Activated CD8-positive, alpha-beta memory T cell treated with anti-CD3 and anti-CD28 coated beads for 1 hour (primary cell): ENCODE results near the gene KDELR1.
"Not testable (repeated sequence)": the region's sequence is repeated elsewhere in the genome, so short reads cannot be mapped to it uniquely, and the experiment has no call there.

Source experiments
- DNase-seq, 2 donors: peaks; one replicate each; pipeline ENCODE4 v3.0.0-alpha.2; 2020; ENCODE audit warnings: low read depth in 1 of 2; ENCODE audit errors: extremely low read depth in 1 of 2

The KDELR1 gene

DNA sequence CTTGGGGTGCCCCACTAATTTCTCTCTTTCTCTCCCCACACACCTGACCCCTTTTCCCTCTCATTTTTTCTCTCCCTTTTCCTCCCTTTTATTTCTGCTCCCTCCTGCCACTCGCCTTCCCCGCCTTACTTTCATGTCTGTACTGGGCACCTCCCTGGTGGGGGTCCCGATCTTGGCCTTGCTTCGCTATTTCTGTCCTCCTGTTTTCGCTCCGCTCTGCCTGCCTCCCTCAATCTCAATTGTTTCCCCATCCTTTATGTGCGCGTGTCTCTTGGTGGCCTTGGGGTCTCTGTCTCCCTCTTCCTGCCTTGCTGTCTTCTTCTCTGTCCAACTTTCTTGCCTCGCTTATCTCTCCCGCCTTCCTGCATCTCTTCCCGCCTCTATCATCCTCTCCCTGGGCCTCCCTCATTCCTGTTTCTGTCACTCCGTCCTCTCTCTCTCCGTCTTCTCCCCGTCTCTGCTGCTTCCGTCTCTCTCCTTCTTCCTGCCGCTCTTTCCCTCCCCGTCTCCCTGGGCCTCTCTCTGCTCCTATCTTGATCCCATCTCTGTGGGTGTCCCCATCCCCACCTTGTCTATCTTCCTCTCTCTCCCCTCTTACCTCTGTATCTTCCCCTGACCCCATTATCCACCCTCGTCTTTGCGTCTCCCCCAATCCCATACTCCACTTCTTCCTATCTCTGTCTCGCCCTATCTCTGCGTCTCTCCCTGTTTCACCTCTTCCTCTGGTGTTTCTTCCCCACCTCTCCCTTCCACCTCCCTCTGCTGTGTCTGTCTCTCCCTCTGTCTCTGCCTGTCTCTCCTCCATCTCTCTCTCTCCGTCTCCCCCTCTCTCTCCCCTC, 6.1 kb upstream of the KDELR1 start:
- no peak for DNase-seq

DNA sequence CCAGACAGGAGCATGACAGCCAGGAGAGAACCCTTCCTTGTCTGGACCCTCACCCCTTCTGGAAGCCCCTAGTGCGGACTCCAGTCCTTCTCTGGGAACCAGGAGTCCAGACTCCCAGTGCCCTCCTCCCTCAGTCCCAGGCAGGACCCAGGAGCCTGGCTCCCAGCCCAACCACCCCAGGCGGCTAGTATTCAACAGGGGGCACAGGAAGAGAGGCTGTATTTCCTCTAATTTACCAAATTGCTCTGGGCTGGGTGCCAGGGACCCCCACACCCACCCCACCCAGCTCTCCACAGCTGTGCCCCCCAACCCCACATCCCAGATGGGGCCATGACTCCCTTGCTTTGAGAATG, 5.4 kb upstream of the KDELR1 start:
- no peak for DNase-seq

DNA sequence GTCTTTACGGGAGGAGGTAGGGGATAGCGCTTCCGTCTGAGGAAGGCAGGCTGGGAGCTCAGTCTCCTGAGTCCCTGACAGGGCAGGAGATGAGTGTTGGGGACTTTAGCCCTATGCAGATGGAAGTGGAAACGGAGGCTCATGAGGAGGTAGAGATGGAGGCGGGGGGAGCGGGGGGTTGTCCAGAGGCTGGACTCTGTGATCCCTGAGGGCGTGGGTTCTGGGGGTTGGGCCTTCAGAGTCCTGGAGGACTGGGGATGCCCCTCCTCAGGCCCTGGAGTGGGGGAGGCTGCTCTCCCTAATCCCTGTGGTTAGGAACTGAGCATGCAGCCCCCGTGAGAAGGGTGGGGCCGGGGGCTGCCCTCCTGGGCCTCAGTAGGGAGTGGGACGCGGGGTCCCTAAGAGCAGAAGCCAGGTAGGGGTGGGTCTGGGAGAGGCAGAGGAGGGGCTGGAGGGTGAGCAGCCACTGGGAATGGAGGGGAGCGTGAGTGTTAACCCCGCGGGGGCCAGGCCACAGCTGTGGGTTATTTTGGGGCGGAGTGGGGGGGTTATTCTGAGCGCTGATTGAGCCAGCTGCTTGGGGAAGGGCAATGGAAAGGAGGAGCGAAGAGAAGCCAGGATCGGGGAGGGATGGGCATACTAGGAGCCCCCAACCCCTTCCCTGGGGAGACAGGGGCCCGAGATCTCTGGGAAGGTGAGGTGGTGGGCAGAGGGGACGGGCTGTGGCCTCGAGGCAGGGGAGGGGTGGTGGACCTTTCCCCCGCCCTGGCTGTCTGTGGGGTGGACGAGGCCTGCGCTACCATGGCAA, 4.9 kb upstream of the KDELR1 start:
- DNase-seq, result no peak

DNA sequence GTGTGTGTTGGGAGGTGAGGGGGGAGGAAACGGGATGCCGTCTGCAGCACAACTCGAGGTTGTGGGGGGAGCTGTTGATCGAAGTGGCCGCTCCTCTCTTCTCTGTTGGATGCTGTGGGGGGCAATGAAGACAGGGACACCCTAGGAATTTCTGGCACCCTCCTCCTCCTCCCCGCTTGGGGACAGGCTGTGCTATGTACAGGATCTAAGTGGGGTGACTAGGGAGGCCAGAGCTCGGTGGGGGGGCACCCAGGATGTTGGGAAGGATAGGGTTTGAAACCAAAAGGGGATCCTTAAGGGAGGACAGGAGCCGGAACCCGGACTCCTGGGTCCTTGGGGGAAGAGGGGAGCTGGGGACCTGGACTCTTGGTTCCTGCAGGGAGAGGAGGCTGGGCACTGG, 4.1 kb upstream of the KDELR1 start:
- no peak for DNase-seq

DNA sequence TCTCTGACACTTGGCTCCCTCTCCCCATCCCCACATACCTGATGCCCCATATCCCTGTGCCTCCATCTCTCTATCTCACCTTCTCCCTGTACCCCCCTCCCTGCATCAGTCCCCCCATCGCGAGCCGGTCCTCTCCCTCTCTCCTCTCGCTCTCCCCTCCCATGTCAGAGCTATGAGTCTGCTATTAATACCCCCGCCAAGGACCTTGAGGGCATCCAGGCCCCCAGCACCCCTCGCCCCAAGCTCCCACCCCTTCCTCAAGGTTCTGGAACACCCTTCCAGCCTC, 3.8 kb upstream of the KDELR1 start:
- DNase-seq, result no peak

DNA sequence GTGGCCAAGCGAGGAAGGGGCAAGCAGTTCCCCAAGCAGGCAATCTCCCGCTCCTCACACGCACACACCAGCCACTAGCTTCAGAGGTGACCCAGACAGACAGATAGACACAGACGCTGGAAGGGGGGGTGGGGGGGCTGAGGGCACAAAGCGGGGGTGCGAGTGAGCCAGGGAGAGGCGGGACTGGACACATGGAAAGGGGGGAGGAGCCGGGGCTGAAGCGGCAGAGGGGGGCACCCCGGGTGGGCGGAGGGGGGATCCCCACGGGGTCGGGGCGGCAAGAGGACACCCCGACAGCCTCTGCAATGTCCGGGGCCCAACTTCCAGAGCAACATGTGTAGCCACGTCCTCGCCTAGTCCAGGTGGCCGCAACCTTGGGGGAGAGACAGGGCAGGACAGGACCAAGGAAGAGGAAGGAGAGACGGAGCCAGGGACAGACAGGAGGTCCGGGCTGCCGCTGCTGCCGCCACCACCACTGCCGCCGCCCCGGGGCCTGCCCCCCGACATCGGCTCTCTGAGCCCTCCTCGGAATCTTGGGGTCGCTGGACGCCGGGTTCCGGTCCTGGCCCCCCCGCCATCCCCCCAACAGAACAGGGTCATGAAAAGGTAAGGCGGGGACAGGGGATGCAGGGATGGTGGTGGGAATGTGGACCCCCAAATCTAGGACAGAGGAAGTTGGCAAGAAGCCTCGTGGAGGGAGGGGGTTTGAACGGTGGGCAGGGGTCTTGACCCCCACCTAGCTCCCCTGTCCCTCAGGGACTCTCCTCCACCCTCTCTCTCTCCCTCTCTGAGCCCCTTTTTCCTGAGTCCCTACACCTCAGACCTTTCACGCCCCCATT, 3.2 kb upstream of the KDELR1 start:
- DNase-seq, result no peak

DNA sequence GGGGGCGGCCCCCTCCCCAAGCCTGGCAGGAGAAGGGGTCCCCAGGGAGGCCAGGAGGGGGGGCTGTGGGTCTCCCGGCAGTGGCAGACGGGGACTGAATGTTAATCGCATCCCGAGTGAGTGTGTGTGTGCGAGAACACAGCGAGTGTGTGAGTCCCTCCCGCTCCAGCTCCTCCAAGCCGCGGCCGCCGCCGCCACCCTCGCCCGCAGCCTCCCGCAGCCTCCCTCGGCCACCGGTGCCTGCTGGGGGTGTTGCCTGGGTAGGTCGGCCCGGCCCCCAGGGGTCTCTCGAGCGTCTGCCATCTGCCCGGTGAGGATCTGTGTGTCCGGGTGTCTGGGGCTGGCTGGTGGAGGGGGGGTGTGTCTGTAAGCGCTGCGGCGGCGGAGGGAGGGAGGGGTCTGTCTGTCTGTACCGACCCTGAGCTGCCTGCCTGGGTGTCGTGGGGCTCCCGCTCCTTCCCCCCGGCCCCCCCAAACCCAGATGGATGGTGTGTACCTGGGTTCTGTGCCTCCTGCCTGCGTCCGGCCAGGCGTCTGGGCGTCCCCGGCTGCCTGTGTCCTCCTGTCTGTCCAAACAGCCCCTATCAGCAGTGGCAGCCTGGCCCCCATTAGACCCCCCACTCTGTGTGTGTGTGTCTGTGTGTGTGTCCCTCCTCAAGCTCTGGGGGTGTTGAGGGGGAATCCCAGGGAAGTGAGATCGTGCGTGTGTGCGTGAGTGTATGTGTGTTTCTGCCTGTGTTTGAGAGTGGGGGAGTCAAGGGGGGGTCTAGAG, 2.4 kb upstream of the KDELR1 start, which contains the start of gene GRIN2D:
Gene GRIN2D (plus strand): TSS at position 110 of the 772 bp plus-strand sequence. CDS start 4,725 bp downstream, outside the sequence.
- no peak for DNase-seq

DNA sequence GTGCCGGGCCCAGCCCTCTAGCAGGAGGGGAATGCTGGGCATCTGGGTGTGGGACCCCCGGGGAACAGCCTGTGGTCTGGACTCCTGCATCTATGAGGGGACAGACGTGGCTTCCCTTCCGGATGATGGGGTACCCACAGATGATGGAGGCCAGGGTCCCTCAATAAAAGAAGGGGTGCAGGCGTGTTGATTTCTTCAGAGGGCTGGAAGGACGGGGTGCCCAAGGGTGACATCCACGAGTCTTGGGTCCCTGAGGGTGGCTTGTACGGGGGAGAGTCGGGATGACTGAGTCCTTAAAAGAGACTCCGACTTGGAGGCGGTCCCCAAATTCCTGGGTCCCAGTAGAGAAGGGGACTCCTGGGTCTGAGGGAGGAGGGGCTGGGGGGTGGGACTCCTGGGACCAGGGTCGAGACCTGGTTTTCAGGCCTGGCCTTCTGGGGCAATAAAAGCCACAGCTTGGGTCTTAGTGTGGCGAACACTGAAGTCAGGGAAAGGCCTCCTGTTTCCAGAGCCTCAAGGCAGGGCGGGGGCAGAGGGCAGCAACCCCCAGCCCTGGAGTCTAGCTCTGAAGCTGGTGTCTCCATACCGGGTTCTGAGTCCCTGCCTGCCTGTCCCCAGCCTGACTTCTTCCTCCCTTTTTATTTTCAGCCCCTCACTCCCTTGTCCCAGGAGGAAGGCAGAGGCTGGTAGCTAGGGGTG, 1.7 kb upstream of the KDELR1 start:
- DNase-seq, result no peak

DNA sequence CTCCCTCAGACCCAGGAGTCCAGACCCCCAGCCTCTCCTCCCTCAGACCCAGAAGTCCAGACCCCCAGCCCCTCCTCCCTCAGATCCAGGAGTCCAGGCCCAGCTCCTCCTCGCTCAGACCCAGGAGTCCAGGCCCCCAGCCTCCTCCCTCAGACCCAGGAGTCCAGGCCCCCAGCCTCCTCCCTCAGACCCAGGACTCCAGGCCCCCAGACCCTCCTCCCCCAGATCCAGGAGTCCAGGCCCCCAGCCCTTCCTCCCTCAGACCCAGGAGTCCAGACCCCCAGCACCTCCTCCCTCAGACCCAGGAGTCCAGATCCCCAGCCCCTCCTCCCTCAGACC, 624 bp upstream of the KDELR1 start:
- DNase-seq, result not testable (repeated sequence)

DNA sequence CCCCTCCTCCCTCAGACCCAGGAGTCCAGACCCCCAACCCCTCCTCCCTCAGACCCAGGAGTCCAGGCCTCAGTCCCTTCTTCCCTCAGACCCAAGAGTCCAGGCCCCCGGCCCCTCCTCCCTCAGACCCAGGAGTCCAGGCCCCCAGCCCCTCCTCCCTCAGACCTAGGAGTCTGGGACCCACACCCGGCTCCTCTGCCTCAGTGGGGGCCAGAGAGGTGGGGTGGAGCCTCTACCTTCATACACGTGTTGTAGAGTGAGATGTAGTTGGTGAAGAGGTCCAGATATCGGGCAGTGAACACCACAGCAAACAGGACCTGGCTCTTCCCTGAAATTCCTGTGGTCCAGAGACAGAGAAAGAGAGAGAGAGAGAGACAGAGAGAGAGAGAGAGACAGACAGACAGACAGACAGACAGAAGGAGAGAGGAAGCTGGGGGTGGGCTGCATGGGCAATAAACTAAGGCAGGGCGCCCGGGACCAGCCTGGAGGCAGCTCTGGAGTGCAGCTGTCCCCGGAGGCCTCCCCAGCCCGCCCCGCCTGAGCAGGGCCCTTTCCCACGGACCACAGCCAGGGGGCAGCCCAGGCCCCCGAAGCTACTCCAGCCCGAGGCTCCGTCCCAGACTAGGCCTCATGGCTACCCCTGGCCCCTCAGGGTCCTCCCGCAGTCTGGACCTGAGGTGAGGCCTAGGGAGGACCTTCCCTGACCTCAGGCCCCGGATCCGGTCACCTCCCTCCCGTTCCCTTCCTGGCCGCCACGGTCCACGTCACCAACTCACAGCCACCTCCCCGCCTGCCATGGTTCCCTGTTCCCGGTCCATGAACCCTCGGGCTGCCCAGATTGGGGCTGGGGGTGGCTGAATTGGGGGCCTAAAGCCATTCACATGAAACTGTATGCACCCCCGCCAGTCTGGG, 907 bp downstream of the KDELR1 start:
- DNase-seq, result peak in 1 of 2 donors; percentile 54

DNA sequence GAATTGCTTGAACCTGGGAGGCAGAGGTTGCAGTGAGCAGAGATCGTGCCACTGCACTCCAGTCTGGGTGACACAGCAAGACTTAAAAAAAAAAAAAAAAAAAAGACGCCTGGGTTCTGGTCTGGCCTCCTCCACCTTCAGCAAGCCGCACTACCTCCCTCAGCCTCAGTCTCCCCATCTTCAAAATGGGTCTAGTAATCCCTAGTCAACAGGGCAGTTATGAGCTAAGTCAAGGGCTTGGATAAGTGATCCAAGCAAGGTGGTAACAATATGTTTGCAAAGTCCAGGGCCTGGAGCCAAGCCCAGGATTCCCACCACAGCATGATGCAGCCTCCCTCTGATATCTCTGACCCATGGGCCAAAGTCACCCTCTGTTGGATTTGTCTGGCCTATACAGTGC, 4.4 kb downstream of the KDELR1 start:
- DNase-seq, result no peak

DNA sequence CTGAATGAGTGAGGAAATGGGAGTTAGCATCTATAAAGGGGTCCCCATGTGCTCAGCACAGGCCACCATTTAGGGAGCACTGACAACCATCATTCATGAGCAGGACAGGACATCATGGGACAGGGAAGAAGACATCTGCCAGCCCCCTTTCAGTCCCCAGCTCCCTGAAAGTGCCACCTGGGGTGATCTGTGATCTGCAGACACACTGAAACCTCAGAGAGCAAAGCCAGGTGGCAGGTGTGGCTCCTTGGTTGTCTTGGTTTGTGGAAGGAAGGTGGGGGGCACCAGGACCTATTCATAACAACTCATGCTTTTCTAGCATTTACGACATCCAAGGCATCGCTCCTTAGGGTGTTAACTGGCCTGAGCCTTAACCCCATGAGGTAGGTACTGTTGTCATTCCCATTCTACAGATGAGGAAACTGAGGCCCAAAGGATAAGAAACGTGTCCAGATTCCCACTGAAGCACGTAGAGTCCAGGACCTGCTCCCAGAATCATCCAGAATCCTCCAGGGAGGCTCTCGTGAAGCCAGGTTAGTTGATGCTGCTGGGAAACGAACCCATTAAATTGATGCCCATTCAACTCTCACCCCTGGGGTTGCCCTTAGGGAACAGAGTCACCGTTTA, 5.8 kb downstream of the KDELR1 start:
- no peak for DNase-seq

DNA sequence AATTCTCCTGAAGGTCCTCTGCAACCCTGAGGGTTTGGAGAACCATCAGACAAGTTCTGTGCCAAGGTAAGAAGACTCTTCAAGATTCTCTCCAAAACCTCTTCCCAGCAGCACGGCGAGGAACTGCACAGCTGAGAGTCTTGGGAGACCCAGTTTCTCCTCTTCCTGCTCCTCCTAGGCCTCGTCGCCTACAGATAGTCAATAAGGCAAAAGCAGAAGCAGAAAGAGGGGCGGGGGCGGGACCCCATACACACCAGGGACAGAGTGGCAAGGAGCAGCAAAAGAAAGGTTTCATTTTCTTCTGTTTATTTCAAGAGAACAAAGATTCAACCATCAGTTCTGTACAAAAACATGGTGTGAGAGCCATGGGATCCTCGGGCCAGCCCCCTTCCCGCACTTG, 9.1 kb downstream of the KDELR1 start:
- DNase-seq, result no peak

DNA sequence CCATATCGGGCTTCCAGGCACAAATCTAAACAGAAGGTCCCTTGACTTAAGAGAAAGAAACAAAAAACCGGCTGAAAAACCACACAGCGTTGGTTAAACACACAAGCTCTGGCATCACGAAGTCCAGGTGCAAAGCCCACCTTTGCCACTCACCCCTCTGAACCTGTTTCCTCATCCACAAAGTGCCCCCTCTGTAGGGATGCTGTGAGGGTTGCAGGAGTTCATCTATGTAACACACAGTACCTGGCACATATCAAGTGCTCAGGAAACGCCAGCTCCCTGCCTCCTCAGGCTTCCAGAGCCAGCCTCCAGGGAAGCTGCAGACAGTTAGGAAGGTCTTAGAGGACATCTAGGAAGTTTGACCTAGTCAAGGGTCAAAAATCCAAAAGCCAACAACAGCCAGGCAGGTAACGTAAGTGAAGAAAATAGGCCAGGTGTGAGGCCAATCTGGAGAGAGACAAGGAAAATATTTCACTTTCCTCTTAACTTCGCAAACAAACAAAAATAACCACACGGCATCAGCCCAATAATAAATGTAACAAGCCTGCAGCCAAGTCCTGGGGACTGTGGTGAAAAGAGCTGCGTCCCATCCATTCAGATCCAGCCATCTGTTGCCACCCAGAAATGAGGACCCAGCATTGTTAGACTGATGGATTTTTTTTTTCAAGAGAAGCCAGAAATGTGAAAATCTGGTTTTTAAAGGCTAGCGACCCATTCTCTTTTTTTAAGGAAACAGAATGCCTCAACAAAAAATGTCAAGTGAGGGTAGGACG, 10.0 kb downstream of the KDELR1 start:
- no peak for DNase-seq

DNA sequence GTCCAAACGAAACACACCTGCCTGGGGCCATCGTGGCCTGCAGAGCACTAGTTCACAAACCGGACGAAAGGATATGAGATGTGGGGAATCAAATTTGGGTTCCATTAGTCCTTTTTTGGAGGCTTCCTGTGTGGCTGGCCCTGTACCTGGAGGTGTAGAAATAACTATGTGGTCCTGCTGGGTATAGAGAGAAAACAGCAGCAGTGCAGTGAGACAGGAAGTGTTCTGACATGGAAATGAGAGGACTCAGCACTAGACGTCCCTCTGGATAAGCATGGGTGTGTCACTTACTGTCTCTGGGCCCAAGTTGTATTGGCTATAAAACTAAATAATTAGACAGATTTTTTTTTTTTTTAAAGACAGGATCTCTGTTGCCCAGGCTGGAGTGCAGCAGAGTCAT, 12.3 kb downstream of the KDELR1 start:
- DNase-seq, result no peak

DNA sequence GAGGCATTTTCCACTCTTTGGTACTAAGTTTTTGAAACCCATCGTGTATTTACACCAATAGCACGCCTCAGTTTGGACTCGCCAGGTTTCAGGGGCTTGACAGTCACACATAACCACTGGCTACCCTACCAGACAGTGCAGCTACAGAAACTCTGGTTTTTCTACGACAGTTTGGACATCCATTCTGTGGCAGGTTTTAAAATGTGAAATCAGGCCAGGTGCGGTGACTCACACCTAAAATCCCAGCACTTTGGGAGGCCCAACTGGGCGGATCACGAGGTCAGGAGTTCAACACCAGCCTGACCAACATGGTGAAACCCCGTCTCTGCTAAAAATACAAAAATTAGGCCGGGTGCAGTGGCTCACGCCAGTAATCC, 13.2 kb downstream of the KDELR1 start:
- DNase-seq, result no peak

DNA sequence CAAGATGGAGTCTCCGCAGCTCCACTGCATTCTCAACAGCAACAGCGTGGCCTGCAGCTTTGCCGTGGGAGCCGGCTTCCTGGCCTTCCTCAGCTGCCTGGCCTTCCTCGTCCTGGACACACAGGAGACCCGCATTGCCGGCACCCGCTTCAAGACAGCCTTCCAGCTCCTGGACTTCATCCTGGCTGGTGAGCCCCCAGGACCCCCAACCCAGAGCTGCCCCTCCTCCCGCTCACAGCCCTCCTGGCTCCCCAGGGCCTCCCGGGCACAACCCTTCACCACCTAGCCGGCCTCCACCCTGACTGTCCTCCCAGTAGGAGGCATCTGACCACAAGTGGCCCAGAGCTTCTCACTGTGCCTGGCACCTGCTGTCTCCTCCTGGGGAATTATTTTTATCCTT, 17.8 kb downstream of the KDELR1 start:
- no peak for DNase-seq

DNA sequence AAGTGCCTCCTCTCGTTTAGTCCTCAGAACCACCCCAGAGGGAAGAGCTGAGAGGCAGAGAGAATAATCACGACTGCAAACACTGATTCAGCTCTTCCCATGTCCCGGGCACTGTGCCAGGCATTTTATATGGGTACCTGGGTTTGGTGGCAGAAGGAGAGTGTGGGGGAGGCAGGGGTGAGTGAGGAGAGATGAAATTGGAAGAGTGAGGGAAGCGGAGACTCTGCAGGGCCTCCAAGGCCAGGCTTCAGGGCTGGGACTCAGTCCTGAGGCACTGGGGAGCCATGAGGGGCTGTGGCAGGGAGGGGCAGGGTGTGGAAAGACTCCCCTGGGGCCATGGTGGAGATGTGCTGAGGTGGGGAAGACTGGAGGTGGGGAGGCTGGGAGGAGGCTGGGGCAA, 18.4 kb downstream of the KDELR1 start:
- no peak for DNase-seq
